HepG2 (cell line): ENCODE data around the gene DRD1. TPM values are rescaled to one million over a fixed set of nuclear protein-coding genes. Genes with fewer than 3 reads are reported as not detected.

ENCODE experiments used
- ARNT ChIP-seq: fragments of 450-650 bp; IDR thresholded peaks from 2 replicates; pipeline ENCODE4 v1.6.1; 2017
- ATF7-NPFF ChIP-seq: sonication (generic); formaldehyde crosslinking; IDR thresholded peaks from 2 replicates; pipeline ENCODE4 v1.8.1; 2023; ENCODE audit warnings: mild to moderate bottlenecking, low read depth, missing genetic modification reagents, moderate library complexity
- CEBPB ChIP-seq: IDR thresholded peaks from 2 replicates; pipeline ENCODE4 v1.6.1; 2011; ENCODE audit warnings: low read depth, low read length, improper control_type of control experiment, borderline replicate concordance
- CHD4 ChIP-seq: fragments of 200-600 bp; sonication (generic); IDR thresholded peaks from 2 replicates; pipeline ENCODE4 v1.7.0; 2017; ENCODE audit warnings: mild to moderate bottlenecking, low read length, borderline replicate concordance
- GATAD2A ChIP-seq: IDR thresholded peaks from 2 replicates; pipeline ENCODE4 v1.6.1; 2016
- KDM5A ChIP-seq: fragments of 200-600 bp; sonication (generic); IDR thresholded peaks from 2 replicates; pipeline ENCODE4 v1.7.0; 2018; ENCODE audit warnings: antibody characterized with exemption, mild to moderate bottlenecking, low read length, borderline replicate concordance
- RXRA ChIP-seq: sonication (generic); formaldehyde crosslinking; IDR thresholded peaks from 2 replicates; pipeline ENCODE4 v1.5.1; 2020; ENCODE audit warnings: missing genetic modification reagents
- SAP130 ChIP-seq: IDR thresholded peaks from 2 replicates; pipeline ENCODE4 v1.6.1; 2016; ENCODE audit warnings: low read depth
- XBP1 ChIP-seq: sonication (generic); formaldehyde crosslinking; IDR thresholded peaks from 2 replicates; pipeline ENCODE4 v1.5.0; 2020; ENCODE audit warnings: missing genetic modification reagents
- ZMYM4 ChIP-seq: sonication (generic); formaldehyde crosslinking; IDR thresholded peaks from 2 replicates; pipeline ENCODE4 v1.8.1; 2023; ENCODE audit warnings: mild to moderate bottlenecking, missing genetic modification reagents
- ZNF225 ChIP-seq: sonication (generic); formaldehyde crosslinking; IDR thresholded peaks from 2 replicates; pipeline ENCODE4 v1.4.0; 2020; ENCODE audit warnings: mild to moderate bottlenecking, missing genetic modification reagents
- ZNF746 ChIP-seq: sonication (generic); formaldehyde crosslinking; IDR thresholded peaks from 2 replicates; pipeline ENCODE4 v1.8.0; 2022; ENCODE audit warnings: mild to moderate bottlenecking, missing genetic modification reagents
- polyA plus RNA-seq, 8 experiments: library from polyadenylated mRNA; depleted of rRNA in 3 of 8; stranded (reverse) in 7 of 8; unstranded in 1 of 8; fragments of >200 nt; fragmentation: Illumina TruSeq in 4 of 8; extraction: Trizol in 4 of 8; gene quantifications; 2 replicates each; pipeline versions ENCODE4 v1.2.1 to v1.2.3, GENCODE V29; 2011 to 2016; ENCODE audit warnings: low read depth in 4 of 8, missing spikeins in 1 of 8, mixed read lengths in 1 of 8; ENCODE audit not compliant: insufficient read depth in 1 of 8
- total RNA-seq, 5 experiments: library from RNA; depleted of rRNA; stranded (reverse); fragments of >200 nt; fragmentation: Illumina TruSeq; extraction: Trizol; gene quantifications; 2 replicates each; pipeline ENCODE4 v1.2.3, GENCODE V29; 2016; ENCODE audit warnings: low read depth in 1 of 5
- TF ChIP-seq, protein P1 (sequence below): sonication (generic); formaldehyde crosslinking; conservative IDR thresholded peaks from 2 replicates; pipeline ENCODE4 v1.8.1; 2023; ENCODE audit warnings: missing genetic modification reagents
- TF ChIP-seq, protein P2 (sequence below): sonication (generic); formaldehyde crosslinking; IDR thresholded peaks from 2 replicates; pipeline ENCODE4 v1.4.0; 2020; ENCODE audit warnings: missing genetic modification reagents; ENCODE audit errors: not compliant biosample characterization
- TF ChIP-seq, protein P3 (sequence below): sonication (generic); formaldehyde crosslinking; IDR thresholded peaks from 2 replicates; pipeline ENCODE4 v1.4.0; 2020; ENCODE audit warnings: mild to moderate bottlenecking, low read depth, missing genetic modification reagents
- TF ChIP-seq, protein P4 (sequence below): sonication (generic); formaldehyde crosslinking; IDR thresholded peaks from 2 replicates; pipeline ENCODE4 v1.5.0; 2020; ENCODE audit warnings: missing genetic modification reagents
- TF ChIP-seq, protein P5 (sequence below): sonication (generic); formaldehyde crosslinking; IDR thresholded peaks from 2 replicates; pipeline ENCODE4 v1.4.0; 2020; ENCODE audit warnings: missing genetic modification reagents
- TF ChIP-seq, protein P6 (sequence below): IDR thresholded peaks from 2 replicates; pipeline ENCODE4 v1.6.1; 2016; ENCODE audit warnings: missing genetic modification reagents, missing compliant biosample characterization

The DRD1 gene
- total and polyA plus RNA-seq, 2 of the 13 experiments (the other 11 are each of a cell fraction or from before 2014, with no cell fraction given): not detected

DNA sequence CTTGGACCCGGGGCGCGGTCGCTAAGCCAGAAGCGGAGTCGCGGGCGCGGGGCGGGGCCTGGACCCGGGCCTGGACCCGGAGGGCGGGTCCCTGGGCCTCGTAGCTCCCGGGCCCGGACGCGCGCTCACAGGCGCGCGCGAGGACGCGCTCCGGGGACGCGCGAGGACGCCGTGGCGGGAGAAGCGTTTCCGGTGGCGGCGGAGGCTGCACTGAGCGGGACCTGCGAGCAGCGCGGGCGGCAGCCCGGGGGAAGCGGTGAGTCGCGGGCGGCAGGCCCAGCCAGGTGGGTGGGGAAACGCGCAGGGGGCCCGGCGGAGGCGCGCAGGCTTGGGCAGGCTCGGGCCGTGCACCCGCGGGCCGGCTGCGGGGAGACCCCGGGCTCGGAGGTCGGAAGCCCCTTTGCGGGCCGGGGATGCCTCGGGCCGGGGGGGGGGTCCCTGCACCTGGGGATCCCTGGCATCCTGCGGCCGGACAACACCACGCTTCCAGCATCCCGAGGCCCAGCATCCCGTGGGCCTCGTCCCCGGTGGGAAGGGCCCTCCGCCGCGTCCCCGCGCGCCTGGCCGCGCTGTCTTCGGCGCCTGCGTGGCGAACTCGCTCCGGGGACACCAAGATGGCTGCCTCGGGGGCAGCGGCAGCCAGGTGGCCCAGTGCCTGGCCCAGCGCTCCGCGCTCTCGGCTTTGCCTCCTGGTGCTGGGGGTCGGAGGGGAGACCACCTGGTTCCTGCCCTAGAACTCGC, 34.6 kb upstream of the DRD1 start, which contains the start of gene SFXN1 (continued):
- 0 out of 2 replicates have a peak, but pooled peaks have one; percentile 46 for TF ChIP-seq ZNF746
- TF ChIP-seq XBP1 (CRISPR knock-in tag): no peak
- TF ChIP-seq, protein P1, sequence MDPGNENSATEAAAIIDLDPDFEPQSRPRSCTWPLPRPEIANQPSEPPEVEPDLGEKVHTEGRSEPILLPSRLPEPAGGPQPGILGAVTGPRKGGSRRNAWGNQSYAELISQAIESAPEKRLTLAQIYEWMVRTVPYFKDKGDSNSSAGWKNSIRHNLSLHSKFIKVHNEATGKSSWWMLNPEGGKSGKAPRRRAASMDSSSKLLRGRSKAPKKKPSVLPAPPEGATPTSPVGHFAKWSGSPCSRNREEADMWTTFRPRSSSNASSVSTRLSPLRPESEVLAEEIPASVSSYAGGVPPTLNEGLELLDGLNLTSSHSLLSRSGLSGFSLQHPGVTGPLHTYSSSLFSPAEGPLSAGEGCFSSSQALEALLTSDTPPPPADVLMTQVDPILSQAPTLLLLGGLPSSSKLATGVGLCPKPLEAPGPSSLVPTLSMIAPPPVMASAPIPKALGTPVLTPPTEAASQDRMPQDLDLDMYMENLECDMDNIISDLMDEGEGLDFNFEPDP (CRISPR knock-in tag): no peak
- TF ChIP-seq RXRA (CRISPR knock-in tag): peak; percentile 65; the same call in 1 of the 2 replicates
- TF ChIP-seq ARNT: no peak
- no peak for TF ChIP-seq CHD4
- TF ChIP-seq, protein P2, sequence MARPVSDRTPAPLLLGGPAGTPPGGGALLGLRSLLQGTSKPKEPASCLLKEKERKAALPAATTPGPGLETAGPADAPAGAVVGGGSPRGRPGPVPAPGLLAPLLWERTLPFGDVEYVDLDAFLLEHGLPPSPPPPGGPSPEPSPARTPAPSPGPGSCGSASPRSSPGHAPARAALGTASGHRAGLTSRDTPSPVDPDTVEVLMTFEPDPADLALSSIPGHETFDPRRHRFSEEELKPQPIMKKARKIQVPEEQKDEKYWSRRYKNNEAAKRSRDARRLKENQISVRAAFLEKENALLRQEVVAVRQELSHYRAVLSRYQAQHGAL (CRISPR knock-in tag): no peak
- peak; percentile 7 for TF ChIP-seq SAP130 (CRISPR knock-in tag)
- TF ChIP-seq, protein P3, sequence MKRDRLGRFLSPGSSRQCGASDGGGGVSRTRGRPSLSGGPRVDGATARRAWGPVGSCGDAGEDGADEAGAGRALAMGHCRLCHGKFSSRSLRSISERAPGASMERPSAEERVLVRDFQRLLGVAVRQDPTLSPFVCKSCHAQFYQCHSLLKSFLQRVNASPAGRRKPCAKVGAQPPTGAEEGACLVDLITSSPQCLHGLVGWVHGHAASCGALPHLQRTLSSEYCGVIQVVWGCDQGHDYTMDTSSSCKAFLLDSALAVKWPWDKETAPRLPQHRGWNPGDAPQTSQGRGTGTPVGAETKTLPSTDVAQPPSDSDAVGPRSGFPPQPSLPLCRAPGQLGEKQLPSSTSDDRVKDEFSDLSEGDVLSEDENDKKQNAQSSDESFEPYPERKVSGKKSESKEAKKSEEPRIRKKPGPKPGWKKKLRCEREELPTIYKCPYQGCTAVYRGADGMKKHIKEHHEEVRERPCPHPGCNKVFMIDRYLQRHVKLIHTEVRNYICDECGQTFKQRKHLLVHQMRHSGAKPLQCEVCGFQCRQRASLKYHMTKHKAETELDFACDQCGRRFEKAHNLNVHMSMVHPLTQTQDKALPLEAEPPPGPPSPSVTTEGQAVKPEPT (CRISPR knock-in tag): 0 out of 2 replicates have a peak, but pooled peaks have one; percentile 27
- TF ChIP-seq, protein P4, sequence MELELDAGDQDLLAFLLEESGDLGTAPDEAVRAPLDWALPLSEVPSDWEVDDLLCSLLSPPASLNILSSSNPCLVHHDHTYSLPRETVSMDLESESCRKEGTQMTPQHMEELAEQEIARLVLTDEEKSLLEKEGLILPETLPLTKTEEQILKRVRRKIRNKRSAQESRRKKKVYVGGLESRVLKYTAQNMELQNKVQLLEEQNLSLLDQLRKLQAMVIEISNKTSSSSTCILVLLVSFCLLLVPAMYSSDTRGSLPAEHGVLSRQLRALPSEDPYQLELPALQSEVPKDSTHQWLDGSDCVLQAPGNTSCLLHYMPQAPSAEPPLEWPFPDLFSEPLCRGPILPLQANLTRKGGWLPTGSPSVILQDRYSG: 0 out of 2 replicates have a peak, but pooled peaks have one; percentile 63
- peak; percentile 24 for TF ChIP-seq ZMYM4
- TF ChIP-seq CEBPB: no peak
- no peak for TF ChIP-seq ZNF225 (CRISPR knock-in tag)
- no peak for TF ChIP-seq GATAD2A
- peak; percentile 76 for TF ChIP-seq KDM5A
- peak; percentile 83 for TF ChIP-seq ATF7-NPFF (CRISPR knock-in tag)
- TF ChIP-seq, protein P5, sequence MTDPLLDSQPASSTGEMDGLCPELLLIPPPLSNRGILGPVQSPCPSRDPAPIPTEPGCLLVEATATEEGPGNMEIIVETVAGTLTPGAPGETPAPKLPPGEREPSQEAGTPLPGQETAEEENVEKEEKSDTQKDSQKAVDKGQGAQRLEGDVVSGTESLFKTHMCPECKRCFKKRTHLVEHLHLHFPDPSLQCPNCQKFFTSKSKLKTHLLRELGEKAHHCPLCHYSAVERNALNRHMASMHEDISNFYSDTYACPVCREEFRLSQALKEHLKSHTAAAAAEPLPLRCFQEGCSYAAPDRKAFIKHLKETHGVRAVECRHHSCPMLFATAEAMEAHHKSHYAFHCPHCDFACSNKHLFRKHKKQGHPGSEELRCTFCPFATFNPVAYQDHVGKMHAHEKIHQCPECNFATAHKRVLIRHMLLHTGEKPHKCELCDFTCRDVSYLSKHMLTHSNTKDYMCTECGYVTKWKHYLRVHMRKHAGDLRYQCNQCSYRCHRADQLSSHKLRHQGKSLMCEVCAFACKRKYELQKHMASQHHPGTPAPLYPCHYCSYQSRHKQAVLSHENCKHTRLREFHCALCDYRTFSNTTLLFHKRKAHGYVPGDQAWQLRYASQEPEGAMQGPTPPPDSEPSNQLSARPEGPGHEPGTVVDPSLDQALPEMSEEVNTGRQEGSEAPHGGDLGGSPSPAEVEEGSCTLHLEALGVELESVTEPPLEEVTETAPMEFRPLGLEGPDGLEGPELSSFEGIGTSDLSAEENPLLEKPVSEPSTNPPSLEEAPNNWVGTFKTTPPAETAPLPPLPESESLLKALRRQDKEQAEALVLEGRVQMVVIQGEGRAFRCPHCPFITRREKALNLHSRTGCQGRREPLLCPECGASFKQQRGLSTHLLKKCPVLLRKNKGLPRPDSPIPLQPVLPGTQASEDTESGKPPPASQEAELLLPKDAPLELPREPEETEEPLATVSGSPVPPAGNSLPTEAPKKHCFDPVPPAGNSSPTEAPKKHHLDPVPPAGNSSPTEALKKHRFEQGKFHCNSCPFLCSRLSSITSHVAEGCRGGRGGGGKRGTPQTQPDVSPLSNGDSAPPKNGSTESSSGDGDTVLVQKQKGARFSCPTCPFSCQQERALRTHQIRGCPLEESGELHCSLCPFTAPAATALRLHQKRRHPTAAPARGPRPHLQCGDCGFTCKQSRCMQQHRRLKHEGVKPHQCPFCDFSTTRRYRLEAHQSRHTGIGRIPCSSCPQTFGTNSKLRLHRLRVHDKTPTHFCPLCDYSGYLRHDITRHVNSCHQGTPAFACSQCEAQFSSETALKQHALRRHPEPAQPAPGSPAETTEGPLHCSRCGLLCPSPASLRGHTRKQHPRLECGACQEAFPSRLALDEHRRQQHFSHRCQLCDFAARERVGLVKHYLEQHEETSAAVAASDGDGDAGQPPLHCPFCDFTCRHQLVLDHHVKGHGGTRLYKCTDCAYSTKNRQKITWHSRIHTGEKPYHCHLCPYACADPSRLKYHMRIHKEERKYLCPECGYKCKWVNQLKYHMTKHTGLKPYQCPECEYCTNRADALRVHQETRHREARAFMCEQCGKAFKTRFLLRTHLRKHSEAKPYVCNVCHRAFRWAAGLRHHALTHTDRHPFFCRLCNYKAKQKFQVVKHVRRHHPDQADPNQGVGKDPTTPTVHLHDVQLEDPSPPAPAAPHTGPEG: 0 out of 2 replicates have a peak, but pooled peaks have one; percentile 62
- TF ChIP-seq, protein P6, sequence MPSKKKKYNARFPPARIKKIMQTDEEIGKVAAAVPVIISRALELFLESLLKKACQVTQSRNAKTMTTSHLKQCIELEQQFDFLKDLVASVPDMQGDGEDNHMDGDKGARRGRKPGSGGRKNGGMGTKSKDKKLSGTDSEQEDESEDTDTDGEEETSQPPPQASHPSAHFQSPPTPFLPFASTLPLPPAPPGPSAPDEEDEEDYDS (CRISPR knock-in tag): no peak; the same call in 1 of the 2 replicates
